ENCODE measurements around the gene ELK3. TPM values are rescaled to one million over a fixed set of nuclear protein-coding genes. Genes with fewer than 3 reads are reported as not detected.

Gene ELK3
- total RNA-seq, 1 experiment from 2014 or later, result 0.45 TPM

- TF ChIP-seq CTCF (IDR thresholded peaks at IDR 0.05; ENCODE audit: insufficient read depth in 1 of 2, low read depth in 1 of 2, low read length in 1 of 2, severe bottlenecking in 1 of 2, unreplicated experiment in 1 of 2), result no peak
- Histone ChIP-seq H3K4me3 (ENCODE audit: low read depth, low read length) (no peak overlapping the region), H3K4me1 (no peaks in the 10 kb centered on the region), H3K36me3 (ENCODE audit: control insufficient read depth, insufficient read depth, low read length) (no peaks in the 10 kb centered on the region), H3K9me3 (no peaks in the 10 kb centered on the region), H3K27me3 (replicated peaks; ENCODE audit: control insufficient read depth, insufficient read depth, low read length) (no peaks in the 10 kb centered on the region)
- Mint-ChIP-seq H3K4me1 (ENCODE audit: low read depth, unreplicated experiment) (no peaks in the 10 kb centered on the region), H3K27ac (ENCODE audit: unreplicated experiment) (no peak overlapping the region), H3K27me3 (ENCODE audit: insufficient read depth, unreplicated experiment) (peaks cover 8% of the 10 kb centered on the region), H3K4me3 (ENCODE audit: unreplicated experiment) (no peak overlapping the region), H3K9me3 (ENCODE audit: unreplicated experiment) (no peaks in the 10 kb centered on the region), H3K36me3 (ENCODE audit: insufficient read depth, unreplicated experiment) (no peaks in the 10 kb centered on the region)
- ChIA-PET CTCF (no interaction called here), POLR2A (no interaction called here)
- no TSS peak for BruUV-seq (replicated peaks)
- intact Hi-C loops (cut with micrococcal nuclease; ENCODE audit: unreplicated experiment), result no loop called here
- DNase-seq, result no peak
These were observed 50.7 kb downstream of the ELK3 start for GRCh38 chr12:96244826-96245225.

- H3K4me3 ChIP-seq (ENCODE audit: low read depth, low read length), result no peak overlapping the region
- H3K4me3 Mint-ChIP-seq (ENCODE audit: unreplicated experiment), result no peak overlapping the region
- no peak overlapping the region for H3K27ac Mint-ChIP-seq (ENCODE audit: unreplicated experiment)
- no peaks in the 10 kb centered on the region for H3K36me3 ChIP-seq (ENCODE audit: control insufficient read depth, insufficient read depth, low read length)
- H3K9me3 ChIP-seq, result no peaks in the 10 kb centered on the region
- H3K36me3 Mint-ChIP-seq (ENCODE audit: insufficient read depth, unreplicated experiment), result no peaks in the 10 kb centered on the region
- peaks cover 6% of the 10 kb centered on the region for H3K27me3 Mint-ChIP-seq (ENCODE audit: insufficient read depth, unreplicated experiment)
- intact Hi-C loops (cut with micrococcal nuclease; ENCODE audit: unreplicated experiment), result no loop called here
- no peak for TF ChIP-seq CTCF (IDR thresholded peaks at IDR 0.05; ENCODE audit: insufficient read depth in 1 of 2, low read depth in 1 of 2, low read length in 1 of 2, severe bottlenecking in 1 of 2, unreplicated experiment in 1 of 2)
- no peaks in the 10 kb centered on the region for H3K9me3 Mint-ChIP-seq (ENCODE audit: unreplicated experiment)
- no TSS peak for BruUV-seq (replicated peaks)
- CTCF ChIA-PET, result no interaction called here
- H3K4me1 ChIP-seq, result no peaks in the 10 kb centered on the region
- no peaks in the 10 kb centered on the region for H3K27me3 ChIP-seq (replicated peaks; ENCODE audit: control insufficient read depth, insufficient read depth, low read length)
- DNase-seq, result no peak
- H3K4me1 Mint-ChIP-seq (ENCODE audit: low read depth, unreplicated experiment), result no peaks in the 10 kb centered on the region
- POLR2A ChIA-PET, result no interaction called here
These were observed 52.8 kb downstream of the ELK3 start for GRCh38 chr12:96246926-96247505.

- no peak for TF ChIP-seq CTCF (IDR thresholded peaks at IDR 0.05; ENCODE audit: insufficient read depth in 1 of 2, low read depth in 1 of 2, low read length in 1 of 2, severe bottlenecking in 1 of 2, unreplicated experiment in 1 of 2)
- BruUV-seq (replicated peaks), result no TSS peak
- DNase-seq, result no peak
- H3K27me3 Mint-ChIP-seq (ENCODE audit: insufficient read depth, unreplicated experiment), result peaks cover 3% of the 10 kb centered on the region
- H3K36me3 Mint-ChIP-seq (ENCODE audit: insufficient read depth, unreplicated experiment), result no peaks in the 10 kb centered on the region
- no peak overlapping the region for H3K4me3 ChIP-seq (ENCODE audit: low read depth, low read length)
- no peaks in the 10 kb centered on the region for H3K4me1 ChIP-seq
- no peak overlapping the region for H3K4me3 Mint-ChIP-seq (ENCODE audit: unreplicated experiment)
- no peak overlapping the region for H3K27ac Mint-ChIP-seq (ENCODE audit: unreplicated experiment)
- CTCF ChIA-PET, result no interaction called here
- no peaks in the 10 kb centered on the region for H3K4me1 Mint-ChIP-seq (ENCODE audit: low read depth, unreplicated experiment)
- no peaks in the 10 kb centered on the region for H3K27me3 ChIP-seq (replicated peaks; ENCODE audit: control insufficient read depth, insufficient read depth, low read length)
- no peaks in the 10 kb centered on the region for H3K9me3 ChIP-seq
- no peaks in the 10 kb centered on the region for H3K9me3 Mint-ChIP-seq (ENCODE audit: unreplicated experiment)
- H3K36me3 ChIP-seq (ENCODE audit: control insufficient read depth, insufficient read depth, low read length), result no peaks in the 10 kb centered on the region
- intact Hi-C loops (cut with micrococcal nuclease; ENCODE audit: unreplicated experiment), result no loop called here
- POLR2A ChIA-PET, result no interaction called here
These were observed 53.4 kb downstream of the ELK3 start for GRCh38 chr12:96247563-96247962.

Measured in Caco-2 (cell line).